Medulla oblongata (tissue), 1 donor: Measurements from ENCODE around the gene RFX4.

Source experiments
- DNase-seq: peaks from one replicate; pipeline ENCODE4 v3.0.0-alpha.2; 2015; ENCODE audit errors: extremely low spot score

RFX4 gene

DNA sequence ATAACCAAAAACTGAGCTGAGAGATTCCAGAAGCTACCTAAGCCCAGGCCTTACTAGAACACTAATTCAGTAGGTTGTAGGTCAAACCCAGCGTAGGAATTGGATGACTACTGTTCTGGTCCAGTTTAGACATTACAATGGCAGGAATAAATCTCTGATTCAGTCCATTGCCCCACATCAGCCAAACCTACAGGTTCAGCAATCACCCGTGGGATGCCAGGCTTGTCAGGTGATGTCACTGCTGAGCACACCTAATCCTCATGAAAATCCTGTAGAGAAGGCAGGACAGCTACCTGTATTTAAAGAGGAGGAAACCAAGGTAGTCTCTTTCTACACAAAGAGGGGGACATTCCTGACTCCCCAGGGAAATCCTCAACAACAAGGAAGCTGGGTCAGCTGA is 63.7 kb downstream of the RFX4 start:
- DNase-seq: no peak

DNA sequence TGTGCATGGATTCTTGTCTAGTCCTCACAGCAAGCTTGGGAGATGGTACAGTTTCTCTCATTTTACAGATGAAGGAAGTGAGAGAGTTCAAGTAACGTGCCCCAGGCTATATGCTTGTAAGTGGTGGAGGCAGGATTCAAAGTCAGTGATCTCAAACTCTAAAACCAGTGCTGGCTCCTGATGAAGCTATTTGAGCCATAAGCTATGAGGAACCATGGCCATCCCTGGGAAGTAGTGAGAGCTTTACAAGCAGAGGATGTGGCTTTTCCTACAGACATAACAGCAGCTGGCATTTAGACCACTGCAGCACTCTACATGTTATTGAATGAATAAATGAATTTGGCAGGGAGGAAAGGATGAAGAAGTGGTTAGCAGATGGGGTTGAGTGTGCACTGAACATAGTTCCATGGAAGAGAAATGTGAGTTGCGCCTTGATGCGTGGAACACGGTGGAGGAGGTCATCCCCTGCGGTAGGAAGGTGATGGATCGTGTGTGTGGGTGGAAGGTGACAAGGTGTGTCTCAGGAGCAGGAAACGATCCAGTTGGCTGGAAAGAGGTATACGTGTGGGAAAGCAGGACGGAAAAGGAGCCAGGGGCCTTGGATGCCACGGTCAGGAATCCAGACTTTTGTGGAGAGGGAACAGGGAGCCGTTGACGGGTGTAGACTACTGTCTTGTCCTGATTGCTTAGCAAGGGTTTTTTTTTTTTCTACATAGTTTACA is 65.2 kb downstream of the RFX4 start:
- DNase-seq: no peak

DNA sequence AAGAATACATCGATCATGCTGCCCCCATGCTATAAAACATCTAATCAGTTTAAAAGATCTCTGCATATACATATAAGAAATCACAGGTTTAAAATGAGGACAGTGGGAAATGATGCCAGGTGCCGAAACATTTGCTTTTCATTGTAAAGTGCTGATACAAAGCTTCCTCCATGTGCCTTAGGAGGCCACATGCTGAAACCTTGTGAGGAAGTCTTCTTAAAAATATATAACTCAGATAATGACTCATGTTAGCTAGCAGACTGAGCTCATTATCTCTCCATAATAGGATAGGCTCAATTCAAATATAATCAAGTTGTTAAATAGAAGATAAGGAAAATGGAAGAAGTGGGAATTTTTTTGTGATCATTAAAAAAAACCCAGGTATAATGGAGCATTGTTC is 65.9 kb downstream of the RFX4 start:
- no peak for DNase-seq

DNA sequence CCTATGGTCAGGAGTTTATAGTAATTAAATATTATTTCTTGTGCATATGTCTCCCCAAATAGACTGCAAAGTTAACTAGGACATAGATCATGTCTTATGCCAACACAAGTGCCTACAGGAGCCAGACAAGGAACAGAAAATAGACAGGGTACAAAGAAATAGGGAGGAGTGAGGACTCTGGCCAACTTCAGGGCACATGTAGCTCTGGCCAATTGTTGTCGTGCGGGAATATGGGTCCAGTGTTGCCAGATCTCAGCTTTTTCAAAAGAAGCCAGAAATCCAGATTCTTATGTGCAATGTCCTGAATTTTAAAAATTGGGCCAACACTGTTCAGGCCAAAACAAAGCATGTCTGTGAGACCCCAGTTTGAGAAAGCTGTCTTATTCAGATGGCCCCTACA is 68.7 kb downstream of the RFX4 start:
- DNase-seq: peak; percentile 51

DNA sequence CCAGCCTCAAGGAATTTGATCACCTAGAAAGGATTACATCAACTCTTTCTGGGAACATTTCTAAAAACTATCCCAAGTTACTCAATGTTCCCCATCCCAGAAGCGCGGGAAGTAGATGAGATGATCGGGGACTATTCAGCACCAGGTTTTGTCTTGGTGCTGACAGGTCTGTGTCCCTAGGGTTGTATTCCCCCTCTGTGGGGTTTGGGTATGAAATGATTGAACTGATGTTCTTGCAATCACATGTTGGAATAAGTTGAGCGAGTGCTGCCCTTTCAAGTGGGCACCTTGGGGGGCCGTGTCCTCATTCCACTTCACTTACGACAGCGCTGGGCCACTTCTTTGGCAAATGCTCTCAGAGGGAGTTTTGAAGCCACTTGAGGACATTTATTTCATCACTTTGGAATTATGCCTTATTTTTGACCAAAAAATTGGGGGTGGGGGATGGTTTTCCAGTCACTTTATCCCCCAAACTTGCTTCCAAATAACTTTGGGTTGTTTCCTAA is 69.8 kb downstream of the RFX4 start:
- DNase-seq: no peak

DNA sequence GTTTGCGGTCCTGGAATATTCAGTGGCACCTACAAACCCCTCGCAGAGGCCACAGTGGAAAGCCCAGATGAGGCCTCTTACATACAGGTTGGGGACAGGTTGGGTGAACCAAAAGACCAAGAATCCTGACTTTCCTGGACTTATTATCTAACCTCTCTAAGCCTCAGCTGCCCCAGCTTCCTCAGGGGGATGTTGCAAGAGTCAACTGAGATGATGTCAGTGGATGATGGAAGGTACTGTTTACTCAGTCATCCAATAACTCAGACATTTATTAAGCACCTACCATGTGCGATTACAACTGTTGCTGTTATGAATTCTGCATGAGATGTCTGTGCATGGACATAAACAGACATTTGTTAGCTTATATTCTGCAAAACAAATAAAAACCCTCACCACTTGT is 72.8 kb downstream of the RFX4 start:
- no peak for DNase-seq

DNA sequence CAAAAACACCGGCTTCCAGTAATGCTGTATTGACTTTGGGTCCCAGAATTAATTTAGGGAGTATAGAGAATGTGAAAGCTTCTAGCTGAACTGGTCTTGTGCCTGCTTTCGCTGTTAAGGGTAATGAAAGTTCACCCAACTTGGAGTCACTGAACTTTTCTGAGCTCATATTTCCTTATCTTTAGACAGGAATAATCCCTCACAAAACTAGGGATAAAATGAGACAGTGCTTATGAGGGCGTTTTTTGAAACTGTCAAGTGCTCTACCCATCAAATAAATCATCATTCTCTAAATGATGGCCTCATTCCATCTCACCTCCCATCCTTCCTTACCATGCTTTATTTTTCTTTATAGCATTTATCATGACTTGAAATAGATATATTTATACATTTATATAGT is 74.7 kb downstream of the RFX4 start:
- DNase-seq: no peak

DNA sequence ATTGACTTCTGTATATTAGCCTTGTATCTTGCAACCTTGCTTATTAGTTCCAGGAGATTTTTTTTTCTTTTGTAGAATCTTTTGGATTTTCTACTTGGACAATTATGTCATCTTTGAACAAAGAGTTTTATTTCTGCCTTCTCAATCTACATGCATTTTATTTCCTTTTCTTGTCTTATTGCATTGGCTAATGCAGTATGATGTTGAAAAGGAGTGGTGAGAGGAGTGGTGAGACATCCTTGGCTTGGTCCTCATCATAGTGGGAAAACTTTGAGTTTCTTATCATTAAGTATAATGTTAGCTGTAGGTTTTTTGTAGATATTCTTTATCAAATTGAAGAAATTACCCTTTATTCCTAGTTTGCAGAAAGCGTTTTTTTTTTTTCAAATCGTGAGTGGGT is 80.6 kb downstream of the RFX4 start:
- no peak for DNase-seq

DNA sequence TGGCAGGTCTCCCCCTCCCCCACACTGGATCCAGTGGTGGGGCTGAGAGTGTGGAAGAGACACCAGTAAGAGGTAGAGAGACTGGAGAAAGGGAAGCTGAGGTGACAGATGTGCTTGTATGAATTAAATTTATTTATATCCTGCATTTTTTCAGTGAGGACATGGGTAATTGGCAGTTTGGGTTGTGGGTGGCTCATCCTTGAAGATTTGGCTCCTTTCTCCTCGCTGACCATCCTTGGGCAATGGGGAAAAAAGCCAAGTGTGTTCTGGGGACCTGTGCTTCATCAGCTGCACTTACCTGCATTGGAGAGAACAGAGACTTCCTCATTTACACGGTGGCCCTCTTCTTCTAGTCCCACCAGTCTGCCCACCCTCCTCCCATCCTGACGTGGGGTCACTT is 86.4 kb downstream of the RFX4 start:
- no peak for DNase-seq

DNA sequence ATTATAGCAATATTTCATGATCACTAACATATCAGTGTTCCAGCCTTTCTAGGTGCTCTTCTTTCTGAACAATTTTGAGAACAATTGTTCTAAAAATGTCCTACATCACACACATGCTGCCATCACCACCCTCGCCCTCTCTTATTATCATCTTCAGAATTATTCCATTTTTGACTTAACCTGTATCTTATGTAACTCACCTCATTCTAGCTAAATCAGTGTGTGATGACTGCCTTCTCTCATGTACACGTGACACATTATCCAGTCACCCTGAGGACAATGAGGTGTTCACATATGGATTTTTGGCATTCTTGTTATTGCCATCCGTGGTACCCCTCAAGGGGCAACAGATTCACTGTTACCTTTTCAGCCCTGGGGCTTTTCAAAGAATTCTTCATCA is 87.3 kb downstream of the RFX4 start:
- no peak for DNase-seq

DNA sequence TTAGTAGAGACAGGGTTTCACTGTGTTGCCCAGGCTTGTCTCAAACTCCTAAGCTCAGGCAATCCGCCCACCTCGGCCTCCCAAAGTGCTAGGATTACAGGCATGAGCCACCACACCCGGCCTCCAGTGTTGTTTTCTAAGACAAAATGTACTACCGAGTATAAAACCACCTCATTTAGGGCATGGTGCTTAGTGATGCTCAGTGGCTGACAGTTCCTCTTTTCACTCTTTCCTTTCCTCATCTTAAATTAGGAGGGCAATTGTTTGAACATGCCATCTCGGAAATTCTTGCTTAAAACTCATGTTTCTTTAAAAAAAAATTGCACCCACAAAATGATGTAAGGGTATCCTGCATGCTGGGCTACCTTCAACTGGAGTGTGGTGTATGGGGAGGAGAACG is 89.0 kb downstream of the RFX4 start:
- no peak for DNase-seq

DNA sequence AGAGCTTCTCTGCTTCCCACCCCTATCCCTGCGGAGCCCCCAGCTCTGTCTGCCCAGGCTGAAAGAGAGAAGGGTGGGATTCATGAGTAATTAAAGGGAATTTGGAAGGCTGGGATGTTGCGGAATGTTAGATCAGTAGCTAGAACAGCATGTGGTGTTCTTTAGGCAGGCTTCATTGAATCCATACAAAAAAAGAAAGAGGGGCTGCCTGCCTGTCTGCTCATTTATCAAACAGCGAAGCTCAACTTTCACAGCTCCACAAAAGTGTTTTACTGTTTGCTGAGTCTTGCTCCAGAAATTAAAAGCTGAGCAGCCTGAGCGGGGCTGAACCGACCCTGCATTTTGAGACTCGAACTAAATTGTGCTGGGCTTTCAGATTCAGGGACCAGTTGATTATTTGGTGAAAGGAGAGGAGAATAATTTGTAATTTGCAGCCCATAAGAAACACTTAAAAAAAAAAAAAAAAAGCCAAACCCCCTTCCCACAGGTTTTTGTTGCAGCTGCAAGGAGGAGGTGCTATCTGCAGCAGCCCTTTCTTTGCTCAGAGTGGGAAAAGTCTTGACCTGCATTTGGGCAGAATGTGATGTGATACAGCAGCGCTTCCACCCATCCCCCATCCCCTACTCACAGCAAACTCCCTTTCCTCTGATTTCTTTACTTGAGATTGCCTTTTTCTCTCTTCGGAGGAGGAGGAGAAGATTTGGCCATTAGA is 89.7 kb downstream of the RFX4 start:
- DNase-seq: no peak

DNA sequence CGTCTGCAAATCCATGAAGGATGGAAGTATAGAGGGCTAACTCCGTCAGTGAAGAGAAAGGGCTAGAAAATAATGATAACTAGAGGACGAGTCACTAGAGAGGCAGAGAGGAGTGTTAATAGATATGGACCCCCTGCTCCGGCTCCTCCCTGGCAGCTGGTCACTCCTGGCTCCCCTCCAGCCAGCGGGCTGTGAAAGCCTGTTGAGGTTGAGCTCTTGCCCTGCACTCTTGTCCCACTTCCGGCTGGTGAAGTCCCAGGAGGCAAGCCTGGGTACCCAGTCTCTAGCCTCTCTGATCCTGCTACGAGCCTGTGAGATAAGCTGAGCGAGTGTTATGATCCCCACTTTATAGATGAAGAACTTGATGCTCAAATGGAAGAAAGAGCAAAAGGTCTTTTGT is 90.3 kb downstream of the RFX4 start:
- DNase-seq: no peak

DNA sequence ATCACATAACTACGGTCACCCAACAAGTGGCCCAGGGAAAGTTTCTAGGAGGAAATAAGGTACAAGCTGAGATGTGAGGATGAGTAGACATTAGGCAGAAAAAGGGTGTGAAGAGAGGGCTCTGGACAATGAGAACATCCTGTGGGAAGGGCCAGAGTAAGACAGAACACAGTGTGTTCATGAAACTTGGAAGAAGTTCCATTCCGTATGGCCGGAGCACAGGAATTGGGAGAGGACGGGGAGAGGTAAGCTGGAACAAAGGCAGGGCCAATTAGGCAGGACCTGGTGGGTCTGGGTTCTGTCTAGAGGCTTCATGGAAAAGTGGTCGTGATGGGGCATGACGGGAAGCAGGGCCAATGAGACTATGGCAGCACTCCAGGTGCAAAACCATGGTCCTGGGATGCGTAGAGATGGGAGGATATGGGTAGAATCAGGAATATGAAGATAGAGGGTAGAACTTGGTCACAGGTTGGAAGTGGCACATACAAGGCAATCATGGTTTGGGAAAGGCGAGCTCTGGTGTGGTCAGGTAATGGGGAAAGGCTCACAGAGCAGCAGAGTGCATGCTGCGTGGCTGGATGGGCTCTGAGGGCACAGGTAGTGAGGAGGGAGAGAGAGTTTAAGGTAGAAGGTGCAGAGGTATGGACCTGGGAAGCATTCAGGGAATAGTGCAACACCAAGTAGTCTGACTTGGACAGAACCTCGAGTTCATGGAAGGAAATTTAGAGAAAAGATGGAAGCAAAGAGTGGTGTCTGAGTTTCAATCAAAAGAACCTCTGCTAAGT is 93.0 kb downstream of the RFX4 start:
- DNase-seq: no peak

DNA sequence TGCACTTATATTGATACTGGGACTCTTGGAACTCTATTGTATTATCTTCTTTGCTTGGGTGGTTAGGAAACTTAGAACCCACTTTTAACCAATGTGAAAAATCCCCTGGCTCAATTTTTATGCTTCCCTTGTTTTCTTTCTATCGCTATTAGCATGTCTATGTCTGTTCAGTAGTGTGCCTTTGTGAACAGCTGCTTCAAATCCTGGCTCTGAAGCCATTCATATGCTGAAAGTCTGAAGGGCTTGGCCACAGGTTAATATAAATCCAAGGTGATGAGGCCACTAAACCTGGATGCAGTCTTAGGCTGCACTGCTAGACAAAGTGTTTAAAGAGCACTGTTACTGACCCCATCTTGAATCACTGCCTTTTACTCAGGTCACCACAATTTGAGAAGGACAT is 96.8 kb downstream of the RFX4 start:
- no peak for DNase-seq

DNA sequence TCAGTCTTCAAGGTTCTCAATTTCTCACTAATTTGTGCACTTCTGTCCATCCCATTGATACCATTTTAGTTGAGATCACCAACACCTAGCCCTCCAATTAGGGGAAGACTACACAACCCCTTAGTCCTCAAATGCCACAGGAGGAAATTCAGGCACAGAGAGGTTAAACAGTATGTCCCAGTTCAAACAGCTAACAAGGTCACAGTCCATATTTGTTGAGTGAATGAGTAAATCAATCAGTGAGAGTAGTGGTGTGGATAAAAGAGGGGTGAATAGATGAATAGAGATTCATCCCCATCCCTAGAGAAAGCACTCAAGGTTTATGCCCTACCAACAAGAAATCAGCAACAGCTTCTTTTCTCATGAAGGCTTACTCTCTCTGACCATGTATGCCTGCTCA is 97.5 kb downstream of the RFX4 start:
- DNase-seq: no peak

DNA sequence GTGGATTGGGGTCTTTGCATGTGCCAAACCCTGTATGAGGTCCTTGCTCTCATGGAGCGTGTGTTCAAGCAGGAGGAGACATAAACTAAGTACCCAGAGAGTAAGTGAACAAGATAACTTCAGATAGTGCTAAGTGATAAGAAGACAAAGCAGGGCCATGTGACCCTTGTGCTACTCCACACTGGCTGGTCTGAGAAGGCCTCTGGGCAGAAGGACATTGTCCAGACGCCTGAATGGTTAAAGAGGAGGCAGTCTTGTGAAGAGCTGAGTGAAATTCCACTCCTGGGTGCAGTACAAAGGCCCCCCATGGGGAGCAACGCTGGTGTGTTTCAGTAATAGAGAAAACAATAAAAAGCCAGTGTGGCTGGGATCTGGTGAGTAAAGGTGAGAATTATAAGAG is 98.4 kb downstream of the RFX4 start:
- DNase-seq: no peak

DNA sequence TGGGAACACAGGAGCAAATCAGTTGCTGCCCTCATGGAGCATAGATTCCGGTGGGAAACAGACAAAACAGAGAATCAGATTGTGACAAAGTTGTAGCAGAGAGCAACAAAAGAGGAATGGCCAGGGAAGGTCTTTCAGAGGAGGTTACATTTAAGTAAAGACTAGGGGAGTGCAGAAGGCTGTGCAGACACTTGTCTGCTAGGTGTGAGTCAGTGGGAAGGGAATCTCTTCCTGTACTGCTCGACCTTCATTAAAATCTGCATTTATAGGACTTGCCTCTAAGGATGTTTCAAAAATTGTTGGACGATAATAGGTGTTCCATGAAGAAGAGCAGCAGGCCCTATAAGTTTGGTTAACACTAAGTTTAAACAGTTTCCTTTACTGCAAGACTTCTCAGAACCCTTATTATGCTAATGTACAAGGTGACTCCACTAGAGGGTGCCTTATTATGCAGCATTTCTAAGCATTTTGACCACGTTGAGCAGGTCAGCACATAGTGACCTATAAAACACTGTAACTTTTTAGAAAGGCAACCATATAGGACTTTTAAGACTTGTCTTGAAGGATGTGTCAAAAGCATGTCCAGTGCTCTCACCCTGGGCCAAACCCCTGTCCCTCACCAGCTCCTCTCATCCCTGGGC is 99.9 kb downstream of the RFX4 start:
- no peak for DNase-seq

DNA sequence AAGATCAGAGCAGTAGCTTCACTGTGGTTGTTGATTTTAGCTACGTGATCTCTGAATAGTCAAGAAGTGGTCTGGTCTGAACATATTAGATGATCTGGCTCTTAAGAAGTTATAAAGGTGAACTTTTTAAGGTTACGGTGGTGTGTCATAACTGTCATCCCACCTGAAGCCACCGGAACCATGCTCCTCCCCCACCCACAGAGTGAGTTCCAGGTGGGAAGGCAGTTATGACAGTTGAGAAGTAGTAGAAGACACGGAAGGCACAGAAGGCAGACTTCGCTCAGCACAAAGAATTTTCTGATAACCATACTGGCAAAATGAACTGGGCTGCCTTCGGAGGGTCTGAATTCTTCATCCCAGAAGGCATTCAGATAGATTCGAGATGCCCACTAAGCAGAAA is 101.7 kb downstream of the RFX4 start:
- DNase-seq: no peak

DNA sequence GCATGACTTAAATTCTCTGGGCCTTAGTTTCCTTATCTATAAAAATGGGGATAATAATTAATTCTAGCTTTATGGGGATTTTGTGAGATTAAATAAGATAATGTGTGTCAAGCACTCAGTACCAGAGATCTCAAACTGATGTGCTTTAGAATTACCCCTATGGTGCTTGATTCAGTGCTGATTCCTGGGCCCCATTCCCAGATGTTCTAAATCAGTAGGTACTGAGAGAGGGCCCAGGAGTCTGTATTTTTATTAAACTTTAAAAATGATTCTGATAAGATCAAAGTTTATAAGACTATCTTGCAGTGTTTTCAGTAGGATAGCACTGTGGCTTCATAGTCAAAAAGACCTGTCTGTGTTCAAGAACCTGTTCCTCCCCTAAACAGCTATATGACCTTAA is 102.6 kb downstream of the RFX4 start:
- DNase-seq: no peak

DNA sequence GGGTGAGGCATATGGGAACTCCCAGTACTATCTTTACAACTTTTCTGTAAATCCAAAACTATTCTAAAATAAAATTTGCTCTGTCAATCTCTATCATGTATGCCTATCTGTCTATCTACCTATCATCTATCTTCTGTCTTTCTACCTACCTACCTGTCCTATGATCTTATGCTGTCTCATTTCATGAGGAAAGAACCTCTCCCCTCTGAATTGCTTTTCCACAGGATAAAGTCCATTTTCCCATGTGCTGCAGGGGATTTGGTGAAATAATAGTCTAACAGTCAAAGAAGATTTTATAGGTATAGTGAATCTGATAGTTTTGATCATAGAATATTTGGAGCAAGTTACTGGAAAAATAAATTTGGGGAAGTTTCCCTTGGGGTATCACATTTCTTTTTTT is 104.9 kb downstream of the RFX4 start:
- DNase-seq: no peak

DNA sequence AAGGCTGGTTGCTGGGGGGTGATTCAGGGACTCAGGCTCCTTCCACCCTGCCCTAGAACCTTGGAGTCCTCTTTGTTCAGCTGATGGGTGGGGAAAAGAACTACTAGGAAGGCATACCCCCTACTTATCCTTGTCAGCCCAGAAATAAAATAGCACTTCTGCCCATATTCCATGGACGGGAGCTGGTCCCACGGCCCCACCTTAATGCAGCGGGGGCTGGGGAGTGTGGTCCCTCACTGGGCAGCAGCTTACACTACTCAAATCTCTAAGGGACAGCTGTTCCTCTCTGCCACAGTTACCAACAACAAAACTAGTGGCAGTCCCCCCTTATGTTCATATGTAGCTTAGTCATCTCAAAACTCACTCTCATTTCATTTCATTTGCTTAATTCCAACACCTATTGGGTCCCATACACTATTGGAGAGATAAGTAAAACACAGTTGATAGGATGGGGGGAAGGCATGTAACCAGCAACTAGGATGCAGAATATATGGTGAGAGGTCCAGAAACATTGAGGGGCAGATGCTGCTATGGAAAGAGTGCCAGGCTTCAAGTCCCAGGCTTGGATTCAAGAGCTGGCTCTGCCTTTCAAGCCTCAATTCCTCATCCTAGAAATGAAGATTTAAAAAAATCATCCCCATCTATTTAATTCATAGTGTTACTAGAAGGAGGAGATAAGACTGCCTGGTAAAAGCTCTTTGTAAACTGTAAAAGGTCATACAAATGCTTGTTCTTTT is 107.9 kb downstream of the RFX4 start:
- no peak for DNase-seq
